GM12865 (cell line): ENCODE data around the gene LMBR1L.

Source experiments
- DNase-seq: peaks from one replicate; pipeline ENCODE4 v3.0.0; 2010; ENCODE audit warnings: low read depth
- H3K4me3 ChIP-seq: 2 replicates; pipeline ENCODE4 v1.5.1; 2011; ENCODE audit warnings: mild to moderate bottlenecking, low read depth, low read length, control low read depth
- TF ChIP-seq, protein P1 (sequence below): IDR thresholded peaks from 2 replicates; pipeline ENCODE4 v1.5.1; 2011; ENCODE audit warnings: low read length, control low read depth, low read depth, inconsistent platforms; ENCODE audit not compliant: insufficient read depth; ENCODE audit errors: missing control alignments

The LMBR1L gene

DNA sequence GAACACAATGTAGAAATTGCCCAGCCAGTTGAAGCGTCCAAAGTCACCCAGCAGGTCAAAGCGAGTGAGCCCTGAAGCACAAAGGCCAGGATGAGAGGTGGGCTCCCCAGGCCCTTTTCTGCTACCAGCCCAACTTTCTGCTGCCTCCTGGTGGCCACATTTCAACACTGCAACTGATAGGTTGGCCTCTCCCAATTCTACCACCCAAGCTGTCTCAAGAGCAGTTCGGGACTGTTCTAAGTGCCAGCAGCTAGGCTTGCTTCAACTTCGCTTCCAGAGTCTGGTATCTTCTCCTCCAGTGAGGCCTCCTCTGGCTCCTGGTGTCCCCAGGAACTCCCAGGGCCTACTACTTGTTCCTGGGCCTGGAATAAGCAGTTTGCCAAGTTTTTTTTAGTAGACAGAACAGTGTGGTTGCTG lies 12.6 kb downstream of the LMBR1L start:
- DNase-seq: peak; percentile 68
- TF ChIP-seq, protein P1, sequence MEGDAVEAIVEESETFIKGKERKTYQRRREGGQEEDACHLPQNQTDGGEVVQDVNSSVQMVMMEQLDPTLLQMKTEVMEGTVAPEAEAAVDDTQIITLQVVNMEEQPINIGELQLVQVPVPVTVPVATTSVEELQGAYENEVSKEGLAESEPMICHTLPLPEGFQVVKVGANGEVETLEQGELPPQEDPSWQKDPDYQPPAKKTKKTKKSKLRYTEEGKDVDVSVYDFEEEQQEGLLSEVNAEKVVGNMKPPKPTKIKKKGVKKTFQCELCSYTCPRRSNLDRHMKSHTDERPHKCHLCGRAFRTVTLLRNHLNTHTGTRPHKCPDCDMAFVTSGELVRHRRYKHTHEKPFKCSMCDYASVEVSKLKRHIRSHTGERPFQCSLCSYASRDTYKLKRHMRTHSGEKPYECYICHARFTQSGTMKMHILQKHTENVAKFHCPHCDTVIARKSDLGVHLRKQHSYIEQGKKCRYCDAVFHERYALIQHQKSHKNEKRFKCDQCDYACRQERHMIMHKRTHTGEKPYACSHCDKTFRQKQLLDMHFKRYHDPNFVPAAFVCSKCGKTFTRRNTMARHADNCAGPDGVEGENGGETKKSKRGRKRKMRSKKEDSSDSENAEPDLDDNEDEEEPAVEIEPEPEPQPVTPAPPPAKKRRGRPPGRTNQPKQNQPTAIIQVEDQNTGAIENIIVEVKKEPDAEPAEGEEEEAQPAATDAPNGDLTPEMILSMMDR: peak; percentile 83
- no peak overlapping the region for H3K4me3 ChIP-seq

GRCh38 chr12:49097381-49097780 lies 13.3 kb downstream of the LMBR1L start:
- no peak overlapping the region for H3K4me3 ChIP-seq
- TF ChIP-seq, protein P1: no peak
- no peak for DNase-seq

DNA sequence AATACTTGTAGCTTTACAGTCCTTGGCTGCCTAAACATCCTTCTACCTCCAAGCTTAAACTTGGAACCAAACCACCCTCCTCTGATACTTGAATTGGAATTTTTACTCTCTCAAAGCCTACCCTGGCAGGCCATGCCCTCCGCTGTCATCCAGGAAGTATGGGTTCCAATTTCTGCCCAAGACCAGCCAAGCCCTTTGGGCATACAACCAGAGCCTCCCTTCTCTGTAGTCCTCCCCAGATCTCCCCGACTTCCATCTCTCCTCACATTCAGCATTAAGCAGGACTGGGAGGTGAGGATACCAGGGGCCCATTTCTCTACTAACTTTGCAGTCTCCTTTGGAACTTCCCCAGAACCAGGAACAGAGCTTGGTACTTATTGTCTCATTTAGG lies 15.7 kb downstream of the LMBR1L start:
- no peak overlapping the region for H3K4me3 ChIP-seq
- DNase-seq: no peak
- TF ChIP-seq, protein P1: no peak

DNA sequence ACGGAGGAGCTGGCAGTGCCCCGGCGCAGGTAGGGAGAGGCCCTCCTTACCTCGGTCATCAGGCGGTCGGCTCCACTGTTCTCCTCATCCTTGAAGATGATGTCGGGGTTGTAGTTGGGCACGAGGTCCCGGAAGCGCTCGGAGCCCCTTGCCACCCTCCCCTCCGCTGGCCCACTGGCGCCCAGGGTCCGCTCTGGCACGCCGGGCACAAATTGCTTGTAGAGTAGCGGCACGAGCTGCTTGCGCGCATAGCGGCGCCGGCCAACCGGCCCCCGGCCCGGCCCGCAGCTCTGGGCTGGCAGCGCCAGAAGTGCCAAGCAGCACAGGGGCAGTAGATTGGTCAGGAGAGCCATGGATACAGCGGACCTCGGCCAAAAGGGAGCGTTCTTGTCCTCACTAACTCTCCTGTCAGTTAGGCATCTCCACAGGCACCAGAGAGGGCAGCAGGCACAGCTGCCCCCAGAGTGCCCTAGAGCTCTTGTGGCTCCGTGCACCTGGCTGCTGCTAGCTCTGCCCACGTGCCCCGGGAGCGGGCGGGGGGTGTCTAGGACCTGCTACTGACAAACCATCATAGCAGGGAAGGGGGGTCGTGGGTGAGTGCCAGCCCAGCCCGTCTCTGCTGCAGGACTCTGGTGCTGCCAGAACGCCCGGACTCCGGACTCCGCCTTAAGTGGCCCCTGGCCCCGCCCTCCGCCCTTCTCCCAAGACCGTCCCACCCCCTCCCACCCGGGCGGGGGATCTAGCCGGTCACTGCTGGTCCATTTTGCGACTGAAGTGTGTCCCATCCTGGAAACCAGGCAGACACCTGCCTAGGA lies 16.3 kb downstream of the LMBR1L start, which contains the start of gene DHH:
TSS of gene DHH (minus strand) at position 642 of the 815 bp plus-strand sequence. CDS start at position 353, 289 bp downstream.
- DNase-seq: no peak
- TF ChIP-seq, protein P1: no peak
- H3K4me3 ChIP-seq: no peak within 1 kb of the TSS

GRCh38 chr12:49093792-49094159 lies 16.9 kb downstream of the LMBR1L start:
- TF ChIP-seq, protein P1: no peak
- no peak overlapping the region for H3K4me3 ChIP-seq
- DNase-seq: no peak

- no peak overlapping the region for H3K4me3 ChIP-seq
- DNase-seq: no peak
- TF ChIP-seq, protein P1: no peak
These were observed 17.7 kb downstream of the LMBR1L start for GRCh38 chr12:49092816-49093406.
